Neuronal stem cell (in vitro differentiated cells): Measurements from ENCODE around the gene C9.
"Not testable (repeated sequence)": the region's sequence is repeated elsewhere in the genome, so short reads cannot be mapped to it uniquely, and the experiment has no call there.

ENCODE experiments used
- DNase-seq: peaks from one replicate; pipeline ENCODE4 v3.0.0-alpha.2; 2013; ENCODE audit warnings: low spot score
- H2AFZ ChIP-seq: one replicate; pipeline ENCODE4 v1.6.1; 2013; ENCODE audit warnings: mild to moderate bottlenecking, low read length, inconsistent platforms
- H2AK5ac ChIP-seq: 2 replicates; pipeline ENCODE4 v1.6.1; 2013; ENCODE audit warnings: low read depth, mild to moderate bottlenecking, inconsistent platforms, low read length, moderate library complexity, mixed read lengths
- H2BK120ac ChIP-seq: 2 replicates; pipeline ENCODE4 v1.6.1; 2013; ENCODE audit warnings: low read depth, mild to moderate bottlenecking, inconsistent platforms, low read length, moderate library complexity, mixed read lengths
- H2BK12ac ChIP-seq: one replicate; pipeline ENCODE4 v1.6.1; 2013; ENCODE audit warnings: low read length, inconsistent platforms
- H2BK15ac ChIP-seq: 2 replicates; pipeline ENCODE4 v1.6.1; 2013; ENCODE audit warnings: mild to moderate bottlenecking, low read length, inconsistent platforms, mixed read lengths
- H2BK5ac ChIP-seq: one replicate; pipeline ENCODE4 v1.6.1; 2013; ENCODE audit warnings: inconsistent platforms, mild to moderate bottlenecking, low read length, moderate library complexity
- H3K14ac ChIP-seq: one replicate; pipeline ENCODE4 v1.6.1; 2013; ENCODE audit warnings: low read length, inconsistent platforms
- H3K18ac ChIP-seq: 2 replicates; pipeline ENCODE4 v1.6.1; 2013; ENCODE audit warnings: low read length, inconsistent platforms
- H3K23ac ChIP-seq: 2 replicates; pipeline ENCODE4 v1.6.1; 2013; ENCODE audit warnings: low read depth, mild to moderate bottlenecking, mixed read lengths, low read length, inconsistent platforms; ENCODE audit not compliant: poor library complexity
- H3K27ac ChIP-seq: replicated peaks from 3 replicates; pipeline ENCODE4 v1.5.1; 2013; ENCODE audit warnings: low read length, inconsistent platforms
- H3K27me3 ChIP-seq, 3 experiments: 2 replicates each; pipeline ENCODE4 v1.6.1; 2013; ENCODE audit warnings: low read length in 3 of 3, mild to moderate bottlenecking in 2 of 3, inconsistent platforms in 1 of 3, low read depth in 1 of 3, mixed read lengths in 1 of 3, moderate library complexity in 1 of 3; ENCODE audit not compliant: control insufficient read depth in 3 of 3, insufficient read depth in 3 of 3
- H3K36me3 ChIP-seq, 2 donors: replicated peaks in 1 of 2; 2 replicates each; pipeline ENCODE4 v1.6.1; 2013; ENCODE audit warnings: low read length in 2 of 2; ENCODE audit not compliant: control insufficient read depth in 2 of 2, insufficient read depth in 2 of 2
- H3K4ac ChIP-seq: 2 replicates; pipeline ENCODE4 v1.6.1; 2013; ENCODE audit warnings: inconsistent platforms, mild to moderate bottlenecking, low read length, moderate library complexity
- H3K4me1 ChIP-seq, 2 donors: 1 replicate in 1 of 2; 2 replicates in 1 of 2; pipeline ENCODE4 v1.6.1; 2013; ENCODE audit warnings: low read length in 2 of 2, low read depth in 1 of 2; ENCODE audit not compliant: control insufficient read depth in 2 of 2, insufficient read depth in 1 of 2
- H3K4me2 ChIP-seq: one replicate; pipeline ENCODE4 v1.6.1; 2013; ENCODE audit warnings: mild to moderate bottlenecking, low read length, inconsistent platforms; ENCODE audit not compliant: insufficient read depth, poor library complexity, severe bottlenecking
- H3K4me3 ChIP-seq, 2 donors: 2 replicates each; pipeline ENCODE4 v1.5.1; 2013; ENCODE audit warnings: low read length in 2 of 2, mild to moderate bottlenecking in 2 of 2, inconsistent platforms in 1 of 2, moderate library complexity in 1 of 2
- H3K79me1 ChIP-seq: one replicate; pipeline ENCODE4 v1.6.1; 2013; ENCODE audit warnings: low read depth, mild to moderate bottlenecking, inconsistent platforms, low read length, moderate library complexity
- H3K9ac ChIP-seq: one replicate; pipeline ENCODE4 v1.6.1; 2013; ENCODE audit warnings: mild to moderate bottlenecking, low read depth, low read length, inconsistent platforms; ENCODE audit not compliant: poor library complexity
- H3K9me3 ChIP-seq, 2 donors: replicated peaks in 1 of 2; 2 replicates each; pipeline versions ENCODE3 to v1.6.1; 2013; ENCODE audit warnings: low read length in 2 of 2, mild to moderate bottlenecking in 2 of 2, inconsistent platforms in 1 of 2, low read depth in 1 of 2, mixed read lengths in 1 of 2, moderate library complexity in 1 of 2; ENCODE audit not compliant: control insufficient read depth in 2 of 2, insufficient read depth in 1 of 2
- H4K8ac ChIP-seq: one replicate; pipeline ENCODE4 v1.6.1; 2013; ENCODE audit warnings: low read depth, mild to moderate bottlenecking, inconsistent platforms, low read length, moderate library complexity
- H4K91ac ChIP-seq: one replicate; pipeline ENCODE4 v1.6.1; 2013; ENCODE audit warnings: low read length, low read depth, mild to moderate bottlenecking, inconsistent platforms; ENCODE audit not compliant: poor library complexity
- WGBS, 2 donors: extraction: QIAGEN DNeasy Blood & Tissue Kit; methylation state at CpG; one replicate each; pipeline ENCODE4 v1.1.7; 2013; ENCODE audit warnings: missing lambda C conversion rate in 2 of 2, mixed read lengths in 1 of 2; ENCODE audit not compliant: insufficient read length in 2 of 2, insufficient replicate concordance in 1 of 2; ENCODE audit errors: extremely low coverage in 2 of 2; 5-methylcytosine and 5-hydroxymethylcytosine counted together

C9 gene

DNA sequence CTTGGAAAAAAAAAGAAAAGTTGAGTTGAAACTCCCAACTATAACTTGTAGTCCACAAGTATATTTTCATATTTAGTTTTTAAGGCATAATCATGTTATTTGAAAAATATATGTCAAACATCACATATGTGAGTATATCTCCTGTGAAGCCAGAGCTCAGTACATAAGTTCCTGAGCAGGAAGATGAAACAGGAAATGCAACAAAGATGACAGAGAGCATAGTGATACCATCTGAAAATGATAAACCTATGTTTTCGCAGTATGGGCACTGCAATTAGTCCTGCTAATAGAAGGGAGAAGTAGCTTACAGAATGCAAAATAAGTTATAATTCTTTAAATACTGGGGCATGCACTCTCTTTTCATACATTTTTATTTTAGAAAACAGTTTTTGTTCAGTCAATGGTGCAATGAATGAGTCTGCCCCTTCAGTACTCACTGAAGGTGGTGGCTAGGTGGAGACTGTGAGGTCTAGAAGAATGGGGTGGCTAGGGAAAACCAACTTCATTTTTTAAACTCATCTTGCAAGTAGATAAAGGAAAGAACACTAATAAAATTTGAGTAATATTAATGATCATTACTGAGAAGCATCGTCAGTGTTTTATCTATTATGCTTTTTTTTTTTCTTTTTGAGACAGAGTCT, 90.9 kb downstream of the C9 start:
- no peak overlapping the region for H2BK5ac ChIP-seq
- WGBS, 2 donors, result no CpG with 5 or more reads among the region's 2 CpGs
- H2BK12ac ChIP-seq, result no peak overlapping the region
- H3K36me3 ChIP-seq, result no peaks in the 10 kb centered on the region
- H3K4me1 ChIP-seq, result no peaks in the 10 kb centered on the region
- no peak for DNase-seq
- H3K79me1 ChIP-seq, result no peaks in the 10 kb centered on the region
- no peak overlapping the region for H2AFZ ChIP-seq
- H3K27me3 ChIP-seq, result no peaks in the 10 kb centered on the region
- no peak overlapping the region for H3K18ac ChIP-seq
- no peak overlapping the region for H3K14ac ChIP-seq
- H3K4ac ChIP-seq, result no peak overlapping the region
- no peak overlapping the region for H3K4me2 ChIP-seq
- no peak overlapping the region for H2AK5ac ChIP-seq
- no peak overlapping the region for H4K91ac ChIP-seq
- no peak overlapping the region for H2BK15ac ChIP-seq
- H3K4me3 ChIP-seq, result no peak overlapping the region
- no peak overlapping the region for H3K23ac ChIP-seq
- no peak overlapping the region for H3K9ac ChIP-seq
- no peak overlapping the region for H3K27ac ChIP-seq
- H4K8ac ChIP-seq, result no peak overlapping the region
- H3K9me3 ChIP-seq, result no peaks in the 10 kb centered on the region
- H2BK120ac ChIP-seq, result no peak overlapping the region

DNA sequence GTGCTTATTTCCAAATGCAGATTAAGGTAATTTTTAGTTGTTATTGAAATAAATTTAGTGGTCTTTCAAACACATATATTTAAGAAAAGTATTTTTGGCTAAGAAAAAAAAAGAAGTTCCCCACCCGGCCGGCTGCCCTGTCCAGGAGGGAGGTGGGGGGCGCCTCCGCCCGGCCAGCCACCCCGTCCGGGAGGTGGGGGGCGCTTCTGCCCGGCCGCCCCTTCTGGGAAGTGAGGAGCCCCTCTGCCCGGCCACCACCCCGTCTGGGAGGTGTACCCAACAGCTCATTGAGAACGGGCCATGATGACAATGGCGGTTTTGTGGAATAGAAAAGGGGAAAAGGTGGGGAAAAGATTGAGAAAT, 91.4 kb downstream of the C9 start:
- H3K79me1 ChIP-seq, H3K18ac ChIP-seq, H4K8ac ChIP-seq, H3K4ac ChIP-seq, H4K91ac ChIP-seq, H2BK12ac ChIP-seq, H2AK5ac ChIP-seq, H2BK120ac ChIP-seq, H2BK5ac ChIP-seq, H2BK15ac ChIP-seq, H3K27me3 ChIP-seq, H3K23ac ChIP-seq, H3K4me1 ChIP-seq, H3K36me3 ChIP-seq, DNase-seq, H3K14ac ChIP-seq, H3K4me3 ChIP-seq, H2AFZ ChIP-seq, H3K9me3 ChIP-seq, H3K27ac ChIP-seq, H3K9ac ChIP-seq, H3K4me2 ChIP-seq: not testable (repeated sequence)
- WGBS, 2 donors, result no CpG with 5 or more reads among the region's 14 CpGs

DNA sequence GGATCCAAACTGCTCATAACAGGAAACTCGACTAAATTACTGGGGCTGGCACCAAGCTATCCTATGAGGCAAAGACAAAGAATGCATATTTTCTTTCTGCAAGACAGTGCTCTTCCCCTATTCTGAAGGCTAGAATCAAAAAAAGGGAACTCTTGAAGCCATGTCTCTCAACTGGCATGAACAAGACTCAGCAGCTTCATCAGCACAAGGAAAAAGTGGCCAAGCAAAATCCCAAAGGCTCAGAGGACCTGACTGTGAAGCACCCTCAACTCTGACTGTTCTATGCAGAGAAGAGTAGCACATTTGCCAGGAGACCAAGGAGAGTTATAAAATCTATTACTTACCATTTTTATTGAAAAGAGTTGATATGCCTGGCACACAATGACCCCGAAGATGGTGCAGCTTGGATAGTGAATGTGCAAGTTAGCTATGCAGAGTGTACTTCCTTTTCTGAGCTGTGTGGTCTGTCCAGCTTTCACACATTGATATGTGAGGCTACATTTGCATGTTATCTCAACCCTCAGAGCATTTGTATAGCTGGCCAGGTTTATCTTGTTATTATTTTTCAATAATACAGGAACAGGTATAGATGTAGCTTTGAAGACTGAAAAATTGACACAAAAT, 94.0 kb downstream of the C9 start:
- H3K14ac ChIP-seq, result no peak overlapping the region
- no peak overlapping the region for H3K4ac ChIP-seq
- no peaks in the 10 kb centered on the region for H3K9me3 ChIP-seq
- H3K79me1 ChIP-seq, result no peaks in the 10 kb centered on the region
- H4K91ac ChIP-seq, result no peak overlapping the region
- H2AK5ac ChIP-seq, result no peak overlapping the region
- no peak overlapping the region for H2BK120ac ChIP-seq
- no peak overlapping the region for H2BK12ac ChIP-seq
- H4K8ac ChIP-seq, result no peak overlapping the region
- H3K18ac ChIP-seq, result no peak overlapping the region
- no peak overlapping the region for H2BK15ac ChIP-seq
- no peak overlapping the region for H2AFZ ChIP-seq
- no peak overlapping the region for H3K4me3 ChIP-seq
- H3K27ac ChIP-seq, result no peak overlapping the region
- no peaks in the 10 kb centered on the region for H3K27me3 ChIP-seq
- H3K4me2 ChIP-seq, result no peak overlapping the region
- H2BK5ac ChIP-seq, result no peak overlapping the region
- peaks cover 0 to 2% of the 10 kb centered on the region in 2 donors for H3K4me1 ChIP-seq
- no CpG with 5 or more reads among the region's 2 CpGs for WGBS, 2 donors
- no peak for DNase-seq
- no peak overlapping the region for H3K23ac ChIP-seq
- H3K36me3 ChIP-seq, result no peaks in the 10 kb centered on the region
- H3K9ac ChIP-seq, result no peak overlapping the region

DNA sequence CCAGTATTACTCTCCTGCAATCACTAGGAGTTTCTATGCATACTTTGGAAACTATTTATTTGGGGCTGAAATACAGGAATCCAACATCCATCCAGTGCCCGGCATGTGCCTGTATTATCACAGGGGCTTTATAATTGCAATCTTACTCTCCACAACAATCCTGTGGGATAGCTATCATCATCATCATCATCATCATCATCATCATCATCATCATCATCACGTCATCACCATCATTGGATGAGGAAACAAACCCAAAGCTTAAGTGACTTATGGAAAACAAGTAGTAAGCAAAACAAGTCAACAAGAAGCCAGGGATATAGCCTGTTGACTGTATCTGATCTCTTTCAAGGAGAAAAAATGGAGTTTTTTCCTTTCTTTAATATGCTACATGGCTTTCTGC, 97.1 kb downstream of the C9 start:
- no peak overlapping the region for H2AFZ ChIP-seq
- H3K14ac ChIP-seq, result no peak overlapping the region
- no peak overlapping the region for H2BK120ac ChIP-seq
- no peak overlapping the region for H2AK5ac ChIP-seq
- no peaks in the 10 kb centered on the region for H3K27me3 ChIP-seq
- no peak overlapping the region for H2BK12ac ChIP-seq
- DNase-seq, result no peak
- no peaks in the 10 kb centered on the region for H3K9me3 ChIP-seq
- no peaks in the 10 kb centered on the region for H3K79me1 ChIP-seq
- no peak overlapping the region for H4K8ac ChIP-seq
- H3K9ac ChIP-seq, result no peak overlapping the region
- WGBS, 2 donors, result no CpG with 5 or more reads among the region's 2 CpGs
- H3K4ac ChIP-seq, result no peak overlapping the region
- no peak overlapping the region for H3K27ac ChIP-seq
- no peak overlapping the region for H3K18ac ChIP-seq
- H3K4me1 ChIP-seq, result peaks cover 0 to 2% of the 10 kb centered on the region in 2 donors
- H4K91ac ChIP-seq, result no peak overlapping the region
- no peak overlapping the region for H2BK15ac ChIP-seq
- no peak overlapping the region for H3K4me2 ChIP-seq
- no peaks in the 10 kb centered on the region for H3K36me3 ChIP-seq
- H3K4me3 ChIP-seq, result no peak overlapping the region
- no peak overlapping the region for H3K23ac ChIP-seq
- H2BK5ac ChIP-seq, result no peak overlapping the region
